T-cell (primary cell): ENCODE data around the gene CDIPT. TPM values are rescaled to one million over a fixed set of nuclear protein-coding genes. Genes with fewer than 3 reads are reported as not detected.
"Not testable (repeated sequence)": the region's sequence is repeated elsewhere in the genome, so short reads cannot be mapped to it uniquely, and the experiment has no call there.

Experiments used
- ATAC-seq, 4 experiments: fragments of 200-7000 bp in 3 of 4; fragments of 150-1000 bp in 1 of 4; cut with Tn5 transposase; replicated peaks in 1 of 4; 1 replicate in 3 of 4; 2 replicates in 1 of 4; pipeline ENCODE4 v1.10.0; 2021; ENCODE audit warnings: moderate library complexity in 3 of 4, mild to moderate bottlenecking in 2 of 4, moderate number of reproducible peaks in 1 of 4
- CTCF ChIA-PET, 2 donors: fragments of 300-600 bp; sonication (Branson Sonifier 250); formaldehyde crosslinking; loops; one replicate each; lab custom pipeline; 2022; ENCODE audit warnings: antibody characterized with exemption in 2 of 2; lab: Charles Lee
- POLR2A ChIA-PET, 2 donors: fragments of 300-600 bp; sonication (Branson Sonifier 250); formaldehyde crosslinking; loops; one replicate each; lab custom pipeline; 2022; ENCODE audit warnings: antibody characterized with exemption in 2 of 2; lab: Charles Lee
- DNase-seq, 35 experiments: peaks; one replicate each; pipeline versions ENCODE4 v3.0.0 to v3.0.0-alpha.2; 2013 to 2023
- H3K27ac ChIP-seq: one replicate; pipeline ENCODE4 v1.5.1; 2013; ENCODE audit warnings: low read length
- H3K27me3 ChIP-seq, 2 experiments: replicated peaks in 1 of 2; 1 replicate in 1 of 2; 2 replicates in 1 of 2; pipeline versions ENCODE4 v1.6.1 to v1.7.0; 2013; ENCODE audit warnings: low read length in 1 of 2, mixed read lengths in 1 of 2; ENCODE audit not compliant: control insufficient read depth in 2 of 2, insufficient read depth in 2 of 2; ENCODE audit errors: extremely low read depth in 1 of 2
- H3K36me3 ChIP-seq, 2 donors: 1 replicate in 1 of 2; 2 replicates in 1 of 2; pipeline versions ENCODE4 v1.6.1 to v1.7.0; 2013; ENCODE audit warnings: low read length in 1 of 2; ENCODE audit not compliant: control insufficient read depth in 2 of 2, insufficient read depth in 1 of 2; ENCODE audit errors: extremely low read depth in 1 of 2
- H3K4me1 ChIP-seq, 2 experiments: 1 replicate in 1 of 2; 2 replicates in 1 of 2; pipeline versions ENCODE4 v1.6.1 to v1.7.0; 2013; ENCODE audit warnings: low read length in 2 of 2, mixed read lengths in 1 of 2; ENCODE audit not compliant: insufficient read depth in 2 of 2, control insufficient read depth in 1 of 2; ENCODE audit errors: extremely low read depth in 1 of 2
- H3K4me3 ChIP-seq, 2 donors: 1 replicate in 1 of 2; 2 replicates in 1 of 2; pipeline versions ENCODE4 v1.5.1 to v1.7.0; 2013; ENCODE audit warnings: mild to moderate bottlenecking in 2 of 2, low read length in 1 of 2, moderate library complexity in 1 of 2; ENCODE audit not compliant: control insufficient read depth in 1 of 2; ENCODE audit errors: extremely low read depth in 1 of 2
- H3K9me3 ChIP-seq: 2 replicates; pipeline ENCODE4 v1.7.0; 2013
- H3K27ac Mint-ChIP-seq, 2 donors: one replicate each; pipeline ENCODE4 v1.8.0; 2020 to 2021; ENCODE audit warnings: mild to moderate bottlenecking in 2 of 2, mixed read lengths in 2 of 2
- H3K27me3 Mint-ChIP-seq, 2 donors: one replicate each; pipeline ENCODE4 v1.8.0; 2021 to 2022; ENCODE audit warnings: mixed read lengths in 2 of 2
- H3K36me3 Mint-ChIP-seq: one replicate; pipeline ENCODE4 v1.8.0; 2021; ENCODE audit warnings: mixed read lengths
- H3K4me1 Mint-ChIP-seq, 3 donors: one replicate each; pipeline ENCODE4 v1.8.0; 2020 to 2022; ENCODE audit warnings: mixed read lengths in 3 of 3, mild to moderate bottlenecking in 1 of 3
- H3K4me3 Mint-ChIP-seq, 3 donors: one replicate each; pipeline ENCODE4 v1.8.0; 2020 to 2022; ENCODE audit warnings: mild to moderate bottlenecking in 3 of 3, mixed read lengths in 3 of 3, moderate library complexity in 3 of 3
- H3K9me3 Mint-ChIP-seq, 3 donors: one replicate each; pipeline ENCODE4 v1.8.0; 2020 to 2022; ENCODE audit warnings: mixed read lengths in 3 of 3
- WGBS: methylation state at CpG from one replicate; pipeline ENCODE4 v1.1.5; 2013; ENCODE audit warnings: missing lambda C conversion rate; ENCODE audit not compliant: insufficient coverage; 5-methylcytosine and 5-hydroxymethylcytosine counted together
- total RNA-seq, 35 experiments: library from RNA in 6 of 35; stranded (reverse) in 6 of 35; fragments of 120-200 nt in 1 of 35; gene quantifications; one replicate each; pipeline versions ENCODE4 v1.2.1 to v1.2.4 and lab custom pipeline; 2013 to 2026

Gene CDIPT
- 10 to 100 TPM; 37.1 to 87.0 (median 79.7) TPM for total RNA-seq
- total RNA-seq (2013): 46.1 TPM
- total RNA-seq (lab: John Stamatoyannopoulos, UW): 14.4 to 103 (median 53.7) reads per million in 29 experiments

DNA sequence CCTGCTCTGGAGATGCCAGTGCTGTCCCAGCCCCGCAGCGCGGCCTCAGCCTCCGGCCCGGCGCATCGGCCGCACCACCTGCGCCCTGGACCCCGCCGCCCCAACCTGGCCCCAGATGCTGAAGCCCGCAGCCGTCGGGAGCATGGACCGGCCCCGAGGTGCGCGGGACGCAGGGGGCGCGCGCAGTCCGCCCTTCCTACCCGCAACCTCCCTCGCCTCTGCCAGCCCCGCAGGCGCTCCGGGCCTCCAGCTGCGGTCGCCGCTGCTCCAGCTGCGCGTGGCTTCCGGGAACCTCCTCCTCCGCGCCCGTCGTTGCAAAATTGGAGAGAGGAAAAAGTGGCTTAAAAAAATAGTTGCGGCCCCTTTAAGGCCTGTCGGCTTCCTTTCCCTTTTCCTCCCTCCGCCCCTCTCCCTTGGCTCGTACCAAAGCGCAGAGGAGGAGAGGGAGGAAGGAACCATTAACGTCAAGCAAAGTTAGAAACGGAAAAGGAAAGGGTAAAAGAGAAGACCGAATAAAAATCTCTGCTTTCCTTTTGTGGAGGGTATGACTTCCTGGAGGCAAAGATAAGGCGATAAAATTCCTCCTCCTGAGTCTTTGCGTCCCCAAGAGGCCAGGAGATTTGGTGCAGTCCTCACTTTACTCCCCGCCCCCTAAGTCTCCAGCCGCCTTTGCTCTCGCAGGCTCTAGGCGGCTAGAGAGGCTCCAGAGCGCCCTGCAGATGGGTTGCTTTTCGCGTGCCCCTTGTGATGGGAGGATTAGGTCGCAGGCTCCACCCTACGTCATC lies at the start of gene CDIPT:
Gene CDIPT, minus strand, starts transcription at position 343 of the 785 bp plus-strand sequence. CDS start 369 bp downstream, outside the sequence.
- Mint-ChIP-seq H3K4me3 (peak within 1 kb of the TSS; percentile 91 to 94 (median 94)), H3K27ac (peak within 1 kb of the TSS; percentile 99 to 100), H3K36me3 (peaks cover 22% of the 10 kb centered on the region), H3K27me3 (no peaks in the 10 kb centered on the region), H3K9me3 (no peaks in the 10 kb centered on the region), H3K4me1 (peaks cover 20 to 33% (median 23%) of the 10 kb centered on the region in 3 donors)
- CTCF ChIA-PET: interaction anchor here in 1 of 2 donors (0.5 to 1.6 kb wide), 2 partner anchors 15 to 1041 kb away, joined by 3 to 4 read pairs; partner anchors contain the start of gene ATXN2L
- Histone ChIP-seq H3K9me3 (no peaks in the 10 kb centered on the region), H3K27me3 (peaks cover 0 to 4% of the 10 kb centered on the region in 2 experiments), H3K36me3 (peaks cover 15 to 31% of the 10 kb centered on the region in 2 donors), H3K27ac (peak within 1 kb of the TSS; percentile 99), H3K4me1 (peaks cover 5 to 31% of the 10 kb centered on the region in 2 experiments), H3K4me3 (peak within 1 kb of the TSS; percentile 82 to 83)
- DNase-seq (peak; percentile 85 to 97 (median 92)), ATAC-seq (peak; percentile 97 to 98 (median 98))
- WGBS: 0% methylated on average over 26 of the region's 57 CpGs
- POLR2A ChIA-PET: interaction anchor here in 1 of 2 donors (0.8 kb wide), 1 partner anchor 58 kb away, joined by 4 read pairs; no protein-coding TSS in a partner anchor

DNA sequence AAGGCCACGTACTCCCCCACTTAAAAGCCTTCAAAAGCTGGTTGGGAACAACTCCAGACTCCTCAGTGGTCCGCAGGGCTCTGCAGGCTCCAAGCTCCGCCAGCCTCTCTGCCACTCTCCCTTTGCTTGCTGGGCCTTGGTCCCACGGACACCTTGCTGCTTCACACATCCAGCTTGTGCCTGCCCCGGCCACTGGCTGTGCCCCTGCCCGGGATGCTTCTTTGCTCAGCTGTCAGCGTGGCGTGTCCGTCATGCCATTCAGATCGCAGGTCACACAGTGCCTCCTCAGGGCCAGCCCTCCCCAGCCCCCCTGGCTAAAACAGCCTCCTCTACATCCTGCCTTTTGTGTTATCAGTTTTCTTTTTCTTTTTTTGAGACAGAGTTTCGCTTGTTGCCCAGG lies 49.1 kb upstream of the CDIPT start:
- no peak for DNase-seq
- Histone ChIP-seq H3K4me3 (no peak overlapping the region), H3K36me3 (peaks cover 3 to 14% of the 10 kb centered on the region in 2 donors), H3K27ac (no peak overlapping the region), H3K27me3 (no peaks in the 10 kb centered on the region), H3K9me3 (no peaks in the 10 kb centered on the region), H3K4me1 (no peaks in the 10 kb centered on the region)
- H3K36me3 Mint-ChIP-seq: peaks cover 32% of the 10 kb centered on the region
- ChIA-PET POLR2A (interaction anchor here in 1 of 2 donors (0.6 kb wide), 1 partner anchor 10 kb away, joined by 5 read pairs; no protein-coding TSS in a partner anchor), CTCF (no interaction called here)
- H3K27ac Mint-ChIP-seq: peak overlapping the region in 1 of 2 donors; percentile 44
- peaks cover 0 to 3% (median 0%) of the 10 kb centered on the region in 3 donors for H3K4me1 Mint-ChIP-seq
- WGBS: 95% methylated on average over 11 of the region's 11 CpGs
- H3K4me3 Mint-ChIP-seq: no peak overlapping the region
- ATAC-seq: no peak
- H3K27me3 Mint-ChIP-seq: no peaks in the 10 kb centered on the region
- no peaks in the 10 kb centered on the region for H3K9me3 Mint-ChIP-seq

- H3K4me3 ChIP-seq: no peak overlapping the region
- POLR2A ChIA-PET: interaction anchor here in 1 of 2 donors (0.6 kb wide), 1 partner anchor 11 kb away, joined by 5 read pairs; no protein-coding TSS in a partner anchor
Measured at GRCh38 chr16:29911676-29912010, 48.6 kb upstream of the CDIPT start.

GRCh38 chr16:29910819-29911675 lies 48.0 kb upstream of the CDIPT start:
- 95% methylated on average over 13 of the region's 20 CpGs for WGBS

More at GRCh38 chr16:29911676-29912010, 48.6 kb upstream of the CDIPT start:
- Mint-ChIP-seq H3K36me3 (peaks cover 32% of the 10 kb centered on the region), H3K4me1 (peaks cover 0 to 3% (median 0%) of the 10 kb centered on the region in 3 donors), H3K27ac (no peak overlapping the region), H3K9me3 (no peaks in the 10 kb centered on the region), H3K4me3 (no peak overlapping the region), H3K27me3 (no peaks in the 10 kb centered on the region)
- Histone ChIP-seq H3K27me3 (no peaks in the 10 kb centered on the region), H3K9me3 (no peaks in the 10 kb centered on the region), H3K36me3 (peaks cover 3 to 14% of the 10 kb centered on the region in 2 donors), H3K27ac (no peak overlapping the region), H3K4me1 (no peaks in the 10 kb centered on the region)
- DNase-seq (no peak), ATAC-seq (no peak)
- 97% methylated on average over 6 of the region's 15 CpGs for WGBS
- CTCF ChIA-PET: interaction anchor here in 1 of 2 donors (0.9 kb wide), 1 partner anchor 144 kb away, joined by 3 read pairs; no protein-coding TSS in a partner anchor

GRCh38 chr16:29909851-29910250 lies 46.8 kb upstream of the CDIPT start:
- DNase-seq, H3K4me1 Mint-ChIP-seq, H3K9me3 ChIP-seq, ATAC-seq, H3K27me3 Mint-ChIP-seq, H3K4me3 Mint-ChIP-seq, H3K27ac Mint-ChIP-seq, H3K4me3 ChIP-seq, H3K4me1 ChIP-seq, H3K27me3 ChIP-seq, H3K27ac ChIP-seq, H3K9me3 Mint-ChIP-seq, POLR2A ChIA-PET: not testable (repeated sequence)
- no CpG with 5 or more reads among the region's 6 CpGs for WGBS
- peaks cover 24% of the 10 kb centered on the region for H3K36me3 Mint-ChIP-seq
- peaks cover 3 to 14% of the 10 kb centered on the region in 2 donors for H3K36me3 ChIP-seq
- CTCF ChIA-PET: interaction anchor here in 1 of 2 donors (0.6 kb wide), 1 partner anchor 146 kb away, joined by 3 read pairs; no protein-coding TSS in a partner anchor

More at GRCh38 chr16:29910819-29911675, 48.0 kb upstream of the CDIPT start:
- Histone ChIP-seq H3K4me3 (no peak overlapping the region), H3K27ac (no peak overlapping the region), H3K9me3 (no peaks in the 10 kb centered on the region), H3K36me3 (peaks cover 3 to 14% of the 10 kb centered on the region in 2 donors), H3K27me3 (no peaks in the 10 kb centered on the region), H3K4me1 (no peaks in the 10 kb centered on the region)
- Mint-ChIP-seq H3K4me1 (peaks cover 0 to 3% (median 0%) of the 10 kb centered on the region in 3 donors), H3K27me3 (no peaks in the 10 kb centered on the region), H3K9me3 (no peaks in the 10 kb centered on the region), H3K4me3 (no peak overlapping the region), H3K36me3 (peaks cover 31% of the 10 kb centered on the region), H3K27ac (no peak overlapping the region)
- ATAC-seq: no peak
- no peak for DNase-seq
- ChIA-PET POLR2A (interaction anchor here (0.6 kb wide), 2 partner anchors 11 to 1419 kb away, joined by 5 read pairs; partner anchors contain the start of gene CLN3 (in 1 of the 2)), CTCF (interaction anchor here in 1 of 2 donors (0.9 kb wide), 1 partner anchor 145 kb away, joined by 3 read pairs; no protein-coding TSS in a partner anchor)
